NCI-H748 (cell line): Measurements from ENCODE around the gene HEATR5A.

ENCODE experiments used
- DNase-seq: peaks from one replicate; lab custom pipeline; 2025; ENCODE audit not compliant: unreplicated experiment; lab: John Stamatoyannopoulos, UW

The HEATR5A gene

GRCh38 chr14:31428011-31428410, 7.7 kb upstream of the HEATR5A start:
- no peak for DNase-seq

DNA sequence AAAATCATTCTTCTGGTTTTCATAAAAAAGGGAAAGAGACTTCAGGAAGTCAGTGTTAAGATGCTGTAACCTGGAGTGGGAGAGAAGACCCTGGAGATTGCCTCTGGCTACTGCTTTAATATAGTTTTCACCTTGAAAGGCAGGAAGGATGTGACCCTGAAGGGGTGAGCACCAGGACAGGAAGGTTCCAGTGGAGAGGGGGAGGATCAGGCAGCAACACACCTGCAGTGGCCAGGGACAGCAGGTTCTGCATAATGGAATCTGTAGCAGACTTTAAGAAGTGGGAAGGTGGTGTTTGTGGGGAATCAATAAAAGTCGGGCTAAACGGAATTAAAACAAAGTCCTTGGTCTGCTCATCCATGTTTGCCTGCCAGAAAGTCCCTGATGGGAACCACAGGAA, 6.3 kb upstream of the HEATR5A start:
- no peak for DNase-seq

DNA sequence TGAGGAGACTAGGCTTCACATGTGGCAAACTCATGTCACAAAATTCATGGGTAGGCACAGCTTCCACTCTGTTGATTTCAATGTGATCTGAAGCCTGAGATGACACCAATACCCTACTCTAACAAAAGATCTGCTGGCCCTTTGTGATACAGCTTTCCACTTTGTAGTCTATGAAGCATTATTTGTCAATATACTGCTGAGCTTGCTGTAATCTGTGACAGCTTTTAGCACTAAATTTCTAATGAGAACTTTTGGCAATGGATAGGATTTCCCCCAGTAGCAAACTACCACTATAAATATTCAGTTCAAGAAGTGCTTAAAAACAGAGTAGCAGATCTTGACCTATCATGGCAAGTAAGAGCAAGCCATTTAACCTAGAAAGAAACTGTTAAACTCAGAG, 5.6 kb upstream of the HEATR5A start:
- DNase-seq = no peak

DNA sequence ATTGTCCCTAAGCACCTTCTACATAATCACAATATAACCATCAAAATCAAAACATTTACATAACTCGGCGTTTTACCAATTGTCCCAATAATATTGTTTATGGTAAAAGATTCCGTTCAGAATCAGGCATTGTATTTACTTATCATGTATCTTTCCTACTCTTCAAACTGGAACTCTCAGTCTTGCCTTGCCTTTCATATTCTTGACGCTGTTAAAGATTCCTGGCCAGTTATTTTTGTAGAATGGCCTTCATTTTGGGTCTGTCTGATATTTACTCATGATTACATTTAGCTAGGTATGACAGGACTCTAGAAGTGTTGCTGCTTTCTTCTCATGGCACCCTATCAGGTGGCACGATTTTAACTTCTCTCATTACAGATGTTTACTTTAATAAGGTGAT, 850 bp upstream of the HEATR5A start:
- DNase-seq = no peak

DNA sequence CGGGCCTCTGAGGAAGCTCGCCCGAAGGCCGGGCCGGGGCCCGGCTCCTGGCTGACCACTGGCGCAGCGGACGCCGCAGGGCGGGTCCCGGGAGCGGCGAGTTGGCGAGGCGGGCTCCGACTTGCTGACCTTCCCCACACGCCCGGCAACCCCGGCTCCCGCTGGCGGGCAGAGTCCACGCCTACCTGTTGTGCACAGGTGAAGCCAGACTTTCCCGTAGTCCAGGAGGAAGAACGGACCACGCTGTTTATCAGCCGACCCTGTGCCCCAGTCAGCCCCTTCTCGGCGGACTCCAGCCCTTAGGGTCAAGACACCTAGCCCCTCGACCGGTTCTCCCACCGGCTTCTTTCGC, 407 bp downstream of the HEATR5A start:
- peak; percentile 73 for DNase-seq

DNA sequence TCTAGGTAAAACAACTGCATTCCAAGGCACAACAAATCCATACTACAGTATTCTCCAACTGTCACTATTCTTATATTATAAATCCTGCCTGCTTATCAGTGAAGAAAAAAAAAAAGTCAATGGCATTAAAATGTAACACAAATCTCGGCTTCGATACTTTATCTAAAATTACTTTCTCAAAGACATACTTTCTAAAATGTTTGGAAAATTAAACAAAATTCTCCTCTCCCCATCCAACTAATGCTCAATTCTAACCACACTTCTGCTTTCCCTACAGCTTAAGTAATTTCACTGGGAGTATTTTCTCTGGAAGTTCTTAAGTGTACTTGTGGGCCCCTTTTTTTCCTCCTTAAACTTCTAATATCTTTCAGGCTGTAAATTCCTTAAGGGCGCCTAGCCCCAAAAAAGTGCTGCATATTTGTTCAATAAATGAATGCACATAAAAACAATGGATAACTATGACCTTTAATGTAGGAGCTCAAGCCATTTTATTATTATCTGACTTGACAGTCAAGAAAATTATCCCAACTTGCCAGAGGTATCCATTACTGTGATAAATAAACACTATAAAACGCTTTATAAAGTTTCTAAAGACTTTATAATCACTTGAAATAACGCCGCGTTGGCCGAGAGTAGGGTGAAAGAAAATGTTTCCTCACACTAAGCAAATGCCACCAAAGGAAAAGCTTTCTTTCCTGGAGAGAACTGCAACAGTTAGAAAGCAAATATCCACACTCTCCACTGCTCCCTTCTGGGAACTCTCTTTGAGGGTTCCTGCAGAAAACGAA, 977 bp downstream of the HEATR5A start:
- no peak for DNase-seq

- DNase-seq = no peak
These were observed 1.9 kb downstream of the HEATR5A start for GRCh38 chr14:31418440-31418839.

GRCh38 chr14:31414190-31414833, 6.0 kb downstream of the HEATR5A start:
- DNase-seq = no peak

GRCh38 chr14:31411218-31411727, 9.1 kb downstream of the HEATR5A start:
- DNase-seq = no peak

GRCh38 chr14:31410048-31410650, 10.2 kb downstream of the HEATR5A start:
- no peak for DNase-seq

DNA sequence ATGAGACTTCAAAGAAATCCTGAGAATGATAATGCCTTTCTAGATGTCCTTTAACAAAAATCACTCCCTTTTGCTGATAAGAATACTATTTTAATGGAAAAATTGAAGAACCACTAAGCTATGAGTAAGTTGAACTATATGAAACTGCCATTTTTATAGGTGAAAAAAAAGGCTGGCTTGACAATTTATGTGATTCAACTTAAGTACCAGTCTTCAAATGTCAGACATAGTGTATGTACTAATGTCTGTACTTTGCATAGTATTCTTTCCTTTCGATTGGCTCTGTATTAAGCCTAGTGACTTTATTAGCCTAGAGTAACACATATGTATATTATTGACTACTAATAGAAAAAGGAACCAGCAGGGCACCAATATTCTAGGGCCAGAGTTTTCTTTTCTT, 11.9 kb downstream of the HEATR5A start:
- DNase-seq = no peak

GRCh38 chr14:31405599-31406232, 14.6 kb downstream of the HEATR5A start:
- DNase-seq = no peak

GRCh38 chr14:31405106-31405505, 15.2 kb downstream of the HEATR5A start:
- no peak for DNase-seq

- no peak for DNase-seq
These were observed 16.6 kb downstream of the HEATR5A start for GRCh38 chr14:31403707-31404106.

GRCh38 chr14:31402764-31403439, 17.4 kb downstream of the HEATR5A start:
- no peak for DNase-seq

DNA sequence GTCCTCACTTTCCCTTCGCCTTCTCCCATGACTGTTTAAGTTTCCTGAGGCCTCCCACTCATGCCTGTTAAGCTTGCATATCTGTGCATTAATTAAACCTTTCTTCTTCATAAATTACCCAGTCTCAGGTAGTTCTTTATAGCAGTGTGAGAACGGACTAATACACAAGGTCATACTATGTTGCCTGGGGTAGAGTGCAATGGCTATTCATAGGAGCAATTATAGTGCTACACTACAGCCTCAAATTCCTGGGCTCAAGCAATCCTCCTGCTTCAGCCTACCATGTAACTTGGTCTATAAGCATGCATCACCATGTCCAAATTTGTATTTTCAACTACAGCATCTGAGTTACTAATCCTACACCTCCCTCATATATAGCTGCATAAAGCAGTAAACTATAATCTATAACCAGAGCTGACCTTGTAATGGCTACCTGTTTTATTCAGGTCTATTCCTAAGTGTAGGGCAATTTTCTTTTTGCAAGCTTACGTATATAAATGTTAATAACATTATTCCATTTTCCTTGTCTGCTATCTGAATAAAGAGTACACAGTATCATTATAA, 18.9 kb downstream of the HEATR5A start:
- DNase-seq = no peak

DNA sequence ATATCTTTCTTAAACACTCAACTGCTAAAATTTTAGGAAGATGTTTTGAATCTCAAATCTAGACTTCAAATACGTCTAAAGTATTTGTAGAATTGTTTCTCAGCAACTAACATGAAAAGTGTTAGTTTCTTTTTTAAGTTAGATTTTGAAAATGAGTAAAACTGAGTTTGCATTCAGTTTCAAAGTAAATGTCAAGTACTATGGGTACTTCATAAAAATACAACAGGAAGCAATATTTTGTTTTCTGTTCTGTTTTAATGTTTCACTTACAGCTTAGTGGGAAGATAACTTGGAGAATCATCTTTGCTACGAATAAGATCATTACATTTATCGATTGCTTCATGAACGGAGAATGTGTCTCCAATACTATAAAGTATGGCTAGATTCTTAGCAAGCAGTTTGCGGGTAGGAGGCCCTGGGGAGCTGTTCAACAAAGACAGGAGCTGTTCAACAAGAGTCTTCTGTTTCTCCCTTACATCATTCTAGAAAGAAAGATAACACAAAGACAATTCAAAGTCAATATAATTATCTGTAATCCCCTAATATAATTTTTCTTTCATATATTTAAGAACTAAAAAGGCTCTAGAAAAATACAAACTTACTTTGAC, 20.2 kb downstream of the HEATR5A start:
- no peak for DNase-seq

- DNase-seq = no peak
These were observed 24.7 kb downstream of the HEATR5A start for GRCh38 chr14:31395572-31396205.

DNA sequence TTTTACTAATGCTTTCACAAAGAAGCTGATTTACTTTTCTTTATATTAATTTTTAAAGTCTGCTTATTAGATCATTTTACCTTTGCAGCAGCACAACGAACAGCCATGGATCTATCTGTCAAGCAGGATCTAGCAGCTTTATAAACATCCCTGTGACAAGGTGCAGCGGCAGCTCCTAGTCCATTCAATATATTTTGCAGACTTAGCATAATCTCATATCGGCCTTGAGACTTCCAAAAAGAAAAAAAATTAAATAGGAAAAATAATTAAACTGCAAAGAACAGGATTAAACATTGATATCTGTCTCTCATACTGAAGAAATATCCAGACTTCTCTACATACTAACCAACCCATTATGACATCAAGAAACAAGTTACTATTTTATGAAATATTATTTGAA, 25.2 kb downstream of the HEATR5A start:
- DNase-seq = no peak

- no peak for DNase-seq
These were observed 28.3 kb downstream of the HEATR5A start for GRCh38 chr14:31391977-31392503.
